OCI-LY1 (cell line): ENCODE results near the gene HIVEP1.

Source experiments
- H2AFZ ChIP-seq: fragments of 200-600 bp; sonication (generic), shearing (Covaris generic); 2 replicates; pipeline ENCODE4 v1.6.0; 2014; ENCODE audit warnings: antibody characterized with exemption, mild to moderate bottlenecking, low read length
- H3F3A ChIP-seq: fragments of 200-600 bp; sonication (generic), shearing (Covaris generic); 2 replicates; pipeline ENCODE4 v1.6.0; 2014; ENCODE audit warnings: mild to moderate bottlenecking, antibody characterized with exemption, low read length, moderate library complexity; ENCODE audit not compliant: insufficient read depth
- H3K27ac ChIP-seq: fragments of 200-600 bp; sonication (generic); 2 replicates; pipeline ENCODE4 v1.5.1; 2014; ENCODE audit warnings: low read length, mixed run types, mild to moderate bottlenecking, low read depth; ENCODE audit not compliant: poor library complexity, severe bottlenecking
- H3K27me3 ChIP-seq: fragments of 200-600 bp; sonication (generic); 2 replicates; pipeline ENCODE4 v1.6.0; 2014; ENCODE audit warnings: antibody characterized with exemption, mild to moderate bottlenecking, low read length, moderate library complexity; ENCODE audit not compliant: insufficient read depth
- H3K36me3 ChIP-seq: fragments of 200-600 bp; sonication (generic); 2 replicates; pipeline ENCODE4 v1.6.1; 2014; ENCODE audit warnings: mild to moderate bottlenecking, antibody characterized with exemption, low read length, moderate library complexity, mixed read lengths; ENCODE audit not compliant: insufficient read depth
- H3K4me1 ChIP-seq: fragments of 200-600 bp; sonication (generic); 2 replicates; pipeline ENCODE4 v1.5.1; 2014; ENCODE audit warnings: mild to moderate bottlenecking, low read length, moderate library complexity; ENCODE audit not compliant: insufficient read depth, severe bottlenecking
- H3K4me2 ChIP-seq: fragments of 200-600 bp; sonication (generic), shearing (Covaris generic); 2 replicates; pipeline ENCODE4 v1.6.1; 2014; ENCODE audit warnings: low read length
- H3K4me3 ChIP-seq: fragments of 200-600 bp; sonication (generic); 2 replicates; pipeline ENCODE4 v1.5.1; 2014; ENCODE audit warnings: low read length, low read depth, mild to moderate bottlenecking, mixed read lengths; ENCODE audit not compliant: poor library complexity, severe bottlenecking
- H3K79me2 ChIP-seq: fragments of 200-600 bp; shearing (Covaris generic); 2 replicates; pipeline ENCODE4 v1.6.1; 2016; ENCODE audit warnings: mixed run types, low read length, mixed read lengths; ENCODE audit not compliant: insufficient read depth
- H3K9ac ChIP-seq: fragments of 200-600 bp; sonication (generic), shearing (Covaris generic); 2 replicates; pipeline ENCODE4 v1.6.1; 2014; ENCODE audit warnings: mild to moderate bottlenecking, low read length, mixed read lengths
- H3K9me2 ChIP-seq: fragments of 200-600 bp; sonication (generic), shearing (Covaris generic); 2 replicates; pipeline ENCODE4 v1.6.1; 2014; ENCODE audit warnings: low read depth, mild to moderate bottlenecking, low read length, mixed read lengths
- H3K9me3 ChIP-seq: fragments of 200-600 bp; shearing (Covaris generic); 2 replicates; pipeline ENCODE4 v1.6.1; 2014; ENCODE audit warnings: low read length, mixed read lengths
- H4K20me1 ChIP-seq: fragments of 200-600 bp; sonication (generic), shearing (Covaris generic); 2 replicates; pipeline ENCODE4 v1.6.0; 2016; ENCODE audit warnings: mild to moderate bottlenecking, low read length; ENCODE audit not compliant: insufficient read depth
- CTCF ChIP-seq: fragments of 200-600 bp; sonication (generic), shearing (Covaris generic); IDR thresholded peaks from 2 replicates; pipeline ENCODE4 v1.5.1; 2017; ENCODE audit warnings: mild to moderate bottlenecking, antibody characterized with exemption, low read length, moderate library complexity, mixed read lengths
- EZH2 ChIP-seq: fragments of 200-600 bp; sonication (generic), shearing (Covaris generic); IDR thresholded peaks from 2 replicates; pipeline ENCODE4 v1.8.0; 2017; ENCODE audit warnings: borderline replicate concordance, mixed run types, mild to moderate bottlenecking, antibody characterized with exemption, low read length, moderate library complexity, mixed read lengths

HIVEP1 gene

GRCh38 chr6:12173181-12173580 lies 161.1 kb downstream of the HIVEP1 start:
- H3K9ac ChIP-seq: no peak overlapping the region
- H4K20me1 ChIP-seq: no peaks in the 10 kb centered on the region
- H3F3A ChIP-seq: no peaks in the 10 kb centered on the region; the same call in 1 of the 2 replicates
- no peaks in the 10 kb centered on the region for H3K79me2 ChIP-seq
- no peaks in the 10 kb centered on the region for H3K4me1 ChIP-seq
- H3K9me2 ChIP-seq: no peaks in the 10 kb centered on the region
- no peak for TF ChIP-seq EZH2
- no peak for TF ChIP-seq CTCF
- no peak overlapping the region for H3K4me3 ChIP-seq
- no peak overlapping the region for H2AFZ ChIP-seq
- H3K27ac ChIP-seq: no peak overlapping the region
- H3K9me3 ChIP-seq: no peaks in the 10 kb centered on the region
- 0 out of 2 replicates have a peak, but pooled peaks cover 2% of the 10 kb centered on the region for H3K27me3 ChIP-seq
- no peak overlapping the region for H3K4me2 ChIP-seq
- H3K36me3 ChIP-seq: no peaks in the 10 kb centered on the region

GRCh38 chr6:12173661-12174060 lies 161.5 kb downstream of the HIVEP1 start:
- no peaks in the 10 kb centered on the region for H3K79me2 ChIP-seq
- no peak for TF ChIP-seq CTCF
- TF ChIP-seq EZH2: no peak
- no peak overlapping the region for H3K9ac ChIP-seq
- H3K4me3 ChIP-seq: no peak overlapping the region
- H3K27me3 ChIP-seq: 0 out of 2 replicates have a peak, but pooled peaks cover 2% of the 10 kb centered on the region
- H2AFZ ChIP-seq: no peak overlapping the region
- H3K9me2 ChIP-seq: no peaks in the 10 kb centered on the region
- no peaks in the 10 kb centered on the region for H3K4me1 ChIP-seq
- no peak overlapping the region for H3K4me2 ChIP-seq
- H3K9me3 ChIP-seq: no peaks in the 10 kb centered on the region
- H3K36me3 ChIP-seq: no peaks in the 10 kb centered on the region
- no peaks in the 10 kb centered on the region for H4K20me1 ChIP-seq
- no peak overlapping the region for H3K27ac ChIP-seq
- no peaks in the 10 kb centered on the region; the same call in 1 of the 2 replicates for H3F3A ChIP-seq

GRCh38 chr6:12174878-12175277 lies 162.8 kb downstream of the HIVEP1 start:
- Histone ChIP-seq H3K9ac (no peak overlapping the region), H3K36me3 (no peaks in the 10 kb centered on the region), H3K4me3 (no peak overlapping the region), H3K4me1 (no peaks in the 10 kb centered on the region), H3K27me3 (0 out of 2 replicates have a peak, but pooled peaks cover 2% of the 10 kb centered on the region), H3F3A (no peaks in the 10 kb centered on the region), H3K4me2 (no peak overlapping the region), H3K9me3 (no peaks in the 10 kb centered on the region), H4K20me1 (no peaks in the 10 kb centered on the region), H3K79me2 (no peaks in the 10 kb centered on the region), H3K27ac (no peak overlapping the region), H3K9me2 (no peaks in the 10 kb centered on the region), H2AFZ (no peak overlapping the region)
- TF ChIP-seq EZH2 (no peak), CTCF (no peak)
